Measurements from ENCODE around the gene DRG2. TPM values are rescaled to one million over a fixed set of nuclear protein-coding genes. Genes with fewer than 3 reads are reported as not detected.

Gene DRG2
- total and polyA plus RNA-seq, 9 of the 15 experiments (the other 6 are each of a cell fraction or from before 2014, with no cell fraction given) = 6.6 to 36.7 (median 26.1) TPM

DNA sequence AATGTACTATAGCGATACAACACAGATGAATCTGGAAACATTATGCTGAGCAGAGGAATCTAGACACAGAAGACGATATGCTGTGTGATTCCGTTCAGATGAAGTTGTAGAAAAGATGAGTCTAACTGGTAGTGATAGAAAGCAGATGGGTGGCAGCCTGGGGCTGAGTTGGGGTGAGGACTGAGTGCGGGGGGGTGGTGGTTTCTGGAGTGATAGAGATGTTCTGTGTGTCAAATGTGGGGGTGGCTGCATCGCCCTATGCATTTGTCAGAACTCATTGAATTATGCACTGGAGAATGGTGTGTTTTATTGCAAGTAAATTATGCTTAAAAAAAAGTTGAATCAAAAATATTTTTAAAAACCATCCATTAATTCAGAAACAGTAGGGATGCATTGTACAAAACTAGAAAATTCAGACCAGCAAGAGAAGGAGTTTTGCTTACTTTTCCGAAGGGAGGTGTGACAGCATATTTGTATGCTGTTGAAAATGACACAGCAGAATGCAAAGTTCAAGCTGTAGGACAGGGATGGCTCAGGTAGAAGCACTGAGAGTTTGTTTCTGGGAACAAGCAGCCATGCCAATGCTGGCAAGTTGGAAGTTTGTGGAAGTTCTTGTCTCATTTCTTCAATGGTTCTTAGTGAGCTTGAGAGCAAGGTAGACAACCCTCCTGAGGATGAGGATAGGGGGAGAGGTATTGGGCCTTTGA, 13.0 kb upstream of the DRG2 start (continued):
- TF ChIP-seq, protein P1, sequence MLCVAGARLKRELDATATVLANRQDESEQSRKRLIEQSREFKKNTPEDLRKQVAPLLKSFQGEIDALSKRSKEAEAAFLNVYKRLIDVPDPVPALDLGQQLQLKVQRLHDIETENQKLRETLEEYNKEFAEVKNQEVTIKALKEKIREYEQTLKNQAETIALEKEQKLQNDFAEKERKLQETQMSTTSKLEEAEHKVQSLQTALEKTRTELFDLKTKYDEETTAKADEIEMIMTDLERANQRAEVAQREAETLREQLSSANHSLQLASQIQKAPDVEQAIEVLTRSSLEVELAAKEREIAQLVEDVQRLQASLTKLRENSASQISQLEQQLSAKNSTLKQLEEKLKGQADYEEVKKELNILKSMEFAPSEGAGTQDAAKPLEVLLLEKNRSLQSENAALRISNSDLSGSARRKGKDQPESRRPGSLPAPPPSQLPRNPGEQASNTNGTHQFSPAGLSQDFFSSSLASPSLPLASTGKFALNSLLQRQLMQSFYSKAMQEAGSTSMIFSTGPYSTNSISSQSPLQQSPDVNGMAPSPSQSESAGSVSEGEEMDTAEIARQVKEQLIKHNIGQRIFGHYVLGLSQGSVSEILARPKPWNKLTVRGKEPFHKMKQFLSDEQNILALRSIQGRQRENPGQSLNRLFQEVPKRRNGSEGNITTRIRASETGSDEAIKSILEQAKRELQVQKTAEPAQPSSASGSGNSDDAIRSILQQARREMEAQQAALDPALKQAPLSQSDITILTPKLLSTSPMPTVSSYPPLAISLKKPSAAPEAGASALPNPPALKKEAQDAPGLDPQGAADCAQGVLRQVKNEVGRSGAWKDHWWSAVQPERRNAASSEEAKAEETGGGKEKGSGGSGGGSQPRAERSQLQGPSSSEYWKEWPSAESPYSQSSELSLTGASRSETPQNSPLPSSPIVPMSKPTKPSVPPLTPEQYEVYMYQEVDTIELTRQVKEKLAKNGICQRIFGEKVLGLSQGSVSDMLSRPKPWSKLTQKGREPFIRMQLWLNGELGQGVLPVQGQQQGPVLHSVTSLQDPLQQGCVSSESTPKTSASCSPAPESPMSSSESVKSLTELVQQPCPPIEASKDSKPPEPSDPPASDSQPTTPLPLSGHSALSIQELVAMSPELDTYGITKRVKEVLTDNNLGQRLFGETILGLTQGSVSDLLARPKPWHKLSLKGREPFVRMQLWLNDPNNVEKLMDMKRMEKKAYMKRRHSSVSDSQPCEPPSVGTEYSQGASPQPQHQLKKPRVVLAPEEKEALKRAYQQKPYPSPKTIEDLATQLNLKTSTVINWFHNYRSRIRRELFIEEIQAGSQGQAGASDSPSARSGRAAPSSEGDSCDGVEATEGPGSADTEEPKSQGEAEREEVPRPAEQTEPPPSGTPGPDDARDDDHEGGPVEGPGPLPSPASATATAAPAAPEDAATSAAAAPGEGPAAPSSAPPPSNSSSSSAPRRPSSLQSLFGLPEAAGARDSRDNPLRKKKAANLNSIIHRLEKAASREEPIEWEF (CRISPR knock-in tag; IDR thresholded peaks at IDR 0.05) = no peak
- 0 out of 2 replicates have a peak, but pooled peaks have one; percentile 20 for TF ChIP-seq DPF2 (IDR thresholded peaks at IDR 0.05)
- TF ChIP-seq ZNF12 (CRISPR knock-in tag; IDR thresholded peaks at IDR 0.05) = no peak
- TF ChIP-seq DACH1 (IDR thresholded peaks at IDR 0.05; ENCODE audit: partially characterized antibody) = no peak
- peak; percentile 70 for TF ChIP-seq EGR1 (conservative IDR thresholded peaks at IDR 0.05)
- TF ChIP-seq NR2C1 (IDR thresholded peaks at IDR 0.05) = no peak
- TF ChIP-seq NR2C1 (tag; IDR thresholded peaks at IDR 0.05) = no peak
- peak; percentile 88 for TF ChIP-seq C11orf30 (IDR thresholded peaks at IDR 0.05; ENCODE audit: low read depth)
- no peak for TF ChIP-seq ZNF551 (CRISPR knock-in tag; IDR thresholded peaks at IDR 0.05)
- no peak for TF ChIP-seq MCM3 (IDR thresholded peaks at IDR 0.05)
- no peak for TF ChIP-seq SRSF3 (IDR thresholded peaks at IDR 0.05; ENCODE audit: insufficient read depth, low read length)
- peak; percentile 30; the same call in 1 of the 2 replicates for TF ChIP-seq CBFA2T3 (IDR thresholded peaks at IDR 0.05)
- no peak for TF ChIP-seq MYC (IDR thresholded peaks at IDR 0.05; ENCODE audit: low read depth, low read length)
- no peak for TF ChIP-seq MYC (CRISPR knock-in tag; IDR thresholded peaks at IDR 0.05; ENCODE audit: borderline replicate concordance, low read depth)
- no peak for TF ChIP-seq U2AF1 (optimal IDR thresholded peaks at IDR 0.05; ENCODE audit: low read depth, low read length)
- TF ChIP-seq ZNF830 (CRISPR knock-in tag; IDR thresholded peaks at IDR 0.05) = no peak
- 0 out of 2 replicates have a peak, but pooled peaks have one; percentile 25 for TF ChIP-seq SMARCE1 (IDR thresholded peaks at IDR 0.05)
- TF ChIP-seq ZNF316 (IDR thresholded peaks at IDR 0.05) = peak; percentile 90
- TF ChIP-seq HSF4 (CRISPR knock-in tag; IDR thresholded peaks at IDR 0.05; ENCODE audit: borderline replicate concordance) = no peak
- TF ChIP-seq PHB2 (IDR thresholded peaks at IDR 0.05; ENCODE audit: low read depth) = no peak
- no peak for TF ChIP-seq POLR2G (IDR thresholded peaks at IDR 0.05; ENCODE audit: low read depth, low read length)
- no peak for TF ChIP-seq ZNF197 (CRISPR knock-in tag; IDR thresholded peaks at IDR 0.05; ENCODE audit: low read depth)
- TF ChIP-seq HOXB6 (CRISPR knock-in tag; IDR thresholded peaks at IDR 0.05; ENCODE audit: borderline replicate concordance) = no peak
- TF ChIP-seq MAFG (tag; conservative IDR thresholded peaks at IDR 0.05) = peak; percentile 79
